GM18951 (cell line): ENCODE results near the gene TTC22.

Experiments
- POLR2A ChIP-seq: IDR thresholded peaks from 4 replicates; pipeline ENCODE4 v1.6.1; 2011; ENCODE audit warnings: mild to moderate bottlenecking; ENCODE audit not compliant: insufficient read length, insufficient read depth; ENCODE audit errors: extremely low read depth
- in situ Hi-C: fragments of 300-500 bp; cut with MboI; formaldehyde crosslinking; loops from one replicate; pipeline ENCODE4 v1.12.0; 2022; ENCODE audit warnings: low sequenced_read_pairs, mixed read lengths, inconsistent platforms; ENCODE audit not compliant: unreplicated experiment

TTC22 gene

GRCh38 chr1:54764133-54764921 lies 36.8 kb downstream of the TTC22 start, which contains the start of gene PARS2:
TSS of gene PARS2 (minus strand) at chr1:54764523. CDS start at chr1:54759161, 5,362 bp downstream.
- peak; percentile 81 for TF ChIP-seq POLR2A
- in situ Hi-C loops, result no loop called here

DNA sequence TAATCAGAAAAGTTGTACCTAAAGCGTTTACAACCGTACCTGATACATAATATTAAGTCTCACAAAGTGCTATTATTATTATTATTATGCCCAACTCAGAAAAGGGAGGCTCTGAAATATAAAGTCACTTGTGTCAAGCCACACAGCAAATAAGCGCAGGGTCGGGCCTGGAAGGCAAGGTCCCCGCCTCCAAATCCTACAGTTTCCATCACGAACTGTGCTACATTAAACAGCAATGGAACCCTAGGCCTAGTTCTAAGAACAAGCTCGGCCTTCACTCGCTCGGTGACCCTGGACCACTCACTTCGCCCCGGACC lies 37.3 kb downstream of the TTC22 start:
- no peak for TF ChIP-seq POLR2A
- in situ Hi-C loops, result no loop called here

- in situ Hi-C loops, result no loop called here
- no peak for TF ChIP-seq POLR2A
Measured at GRCh38 chr1:54758678-54759348, 42.3 kb downstream of the TTC22 start.

- in situ Hi-C loops, result no loop called here
- TF ChIP-seq POLR2A, result no peak
Measured at GRCh38 chr1:54757833-54758232, 43.3 kb downstream of the TTC22 start.

- in situ Hi-C loops, result no loop called here
- no peak for TF ChIP-seq POLR2A
Measured at GRCh38 chr1:54754486-54755285, 46.4 kb downstream of the TTC22 start.

DNA sequence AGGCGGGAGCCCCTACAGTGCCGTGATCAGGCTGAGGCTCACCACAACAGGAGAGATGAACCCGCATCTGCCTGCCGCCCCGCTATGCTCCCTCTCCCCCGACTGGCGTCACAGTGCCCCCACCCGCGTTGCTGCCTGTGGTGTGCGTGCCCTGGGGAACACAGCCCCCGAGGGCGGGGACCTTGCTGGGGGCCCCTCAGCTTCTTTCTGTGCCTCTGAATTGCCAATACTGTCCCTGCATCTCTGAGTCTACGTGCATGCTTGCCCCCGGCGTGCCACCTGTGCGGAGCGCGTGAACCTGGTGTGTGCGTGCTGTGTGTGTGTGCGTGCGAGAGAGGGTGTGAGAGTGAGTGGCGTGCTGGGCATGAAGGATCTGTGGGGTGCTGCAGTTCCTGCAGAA lies 47.1 kb downstream of the TTC22 start:
- in situ Hi-C loops, result no loop called here
- TF ChIP-seq POLR2A, result no peak

DNA sequence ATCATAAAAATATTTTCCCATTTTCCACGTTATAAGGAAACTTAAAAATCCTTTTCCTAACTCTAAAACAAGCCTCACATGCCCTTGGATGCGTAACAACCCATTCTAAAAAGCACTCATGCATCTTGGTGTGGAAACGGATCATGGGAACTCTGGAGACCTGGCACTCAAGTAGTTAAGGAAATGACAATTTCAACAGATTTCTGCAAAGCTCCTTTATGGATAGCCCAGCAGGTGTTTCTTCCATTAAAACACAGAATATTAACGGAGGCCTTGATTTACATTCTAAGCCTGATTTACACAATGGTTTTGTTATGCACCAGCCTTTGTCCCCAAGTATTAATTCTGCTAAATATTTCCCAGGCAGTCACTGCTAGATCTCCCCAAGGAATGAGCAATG lies 49.7 kb downstream of the TTC22 start:
- TF ChIP-seq POLR2A, result no peak
- in situ Hi-C loops, result no loop called here

GRCh38 chr1:54750596-54750995 lies 50.5 kb downstream of the TTC22 start:
- no peak for TF ChIP-seq POLR2A
- in situ Hi-C loops, result no loop called here

DNA sequence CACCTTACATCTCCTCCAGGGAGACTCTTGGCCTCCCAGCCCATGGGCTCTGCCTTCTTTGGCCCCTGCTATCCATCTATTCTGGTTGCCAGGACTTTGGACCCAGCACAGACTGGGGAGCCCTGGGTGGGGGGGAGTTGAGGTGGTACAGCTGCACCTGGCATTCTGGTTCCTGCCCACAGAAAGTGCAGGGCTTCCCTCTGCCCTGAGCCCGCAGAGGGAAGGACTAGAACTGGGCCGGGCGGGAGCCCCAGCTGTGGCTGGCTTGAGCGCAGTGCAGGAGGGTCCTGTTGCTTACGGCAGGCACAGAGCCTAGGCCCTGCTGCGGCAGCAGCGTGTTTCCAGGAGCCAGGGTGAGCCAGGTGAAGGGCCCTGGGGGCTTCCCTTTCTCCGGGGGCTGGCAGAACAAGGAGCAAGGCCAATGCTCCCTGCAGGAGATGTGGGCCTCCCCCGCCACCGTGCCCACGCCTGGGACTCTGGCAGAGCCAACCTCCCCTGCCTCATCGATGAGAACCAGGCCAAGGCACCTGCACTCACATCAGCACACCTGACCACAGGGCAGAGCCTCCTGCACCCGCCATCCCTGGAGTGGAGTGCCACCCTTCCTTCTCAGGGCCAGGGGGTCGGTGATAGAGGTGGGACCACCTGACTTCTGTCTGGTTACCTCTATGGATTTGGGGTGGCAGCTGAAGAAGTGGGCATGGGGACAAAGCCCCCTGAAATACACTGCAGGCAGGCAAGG lies 52.9 kb downstream of the TTC22 start:
- no peak for TF ChIP-seq POLR2A
- in situ Hi-C loops, result no loop called here

DNA sequence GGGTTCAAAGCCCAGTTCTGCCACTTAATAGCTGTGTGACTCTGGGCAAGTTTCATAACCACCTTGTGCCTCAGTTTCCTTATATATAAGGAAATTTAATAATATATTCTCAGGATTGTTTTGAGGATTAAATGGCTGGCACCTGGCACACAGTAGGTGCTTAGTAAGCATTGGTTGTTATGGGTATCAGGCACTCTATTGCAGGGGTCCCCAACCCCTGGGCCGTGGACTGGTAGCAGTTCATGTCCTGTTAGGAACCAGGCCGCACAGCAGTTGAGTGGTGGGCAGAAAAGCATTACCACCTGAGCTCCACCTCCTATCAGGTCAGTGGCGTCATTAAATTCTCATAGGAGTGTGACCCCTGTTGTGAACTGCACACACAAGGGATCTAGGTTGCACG lies 55.3 kb downstream of the TTC22 start:
- TF ChIP-seq POLR2A, result no peak
- in situ Hi-C loops, result no loop called here

- in situ Hi-C loops, result no loop called here
- no peak for TF ChIP-seq POLR2A
Measured at GRCh38 chr1:54745274-54745673, 55.8 kb downstream of the TTC22 start.

- in situ Hi-C loops, result no loop called here
- TF ChIP-seq POLR2A, result no peak
Measured at GRCh38 chr1:54744696-54745095, 56.4 kb downstream of the TTC22 start.
